Esophagus muscularis mucosa (tissue), 4 donors: ENCODE data around the gene PTMS.

Experiments
- EP300 ChIP-seq: sonication (generic); formaldehyde crosslinking; IDR thresholded peaks from one replicate; pipeline ENCODE4 v1.6.1; 2017; ENCODE audit warnings: antibody characterized with exemption
- POLR2A ChIP-seq: fragments of 450-650 bp; IDR thresholded peaks from one replicate; pipeline ENCODE4 v1.6.1; 2017; ENCODE audit warnings: antibody characterized with exemption, moderate library complexity, mild to moderate bottlenecking, low read depth
- POLR2AphosphoS5 ChIP-seq, 2 donors: sonication (generic); formaldehyde crosslinking; IDR thresholded peaks; one replicate each; pipeline ENCODE4 v1.6.1; 2017; ENCODE audit warnings: antibody characterized with exemption in 2 of 2
- TF ChIP-seq, protein P1 (sequence below), 3 experiments: fragments of 200-600 bp in 2 of 3; fragments of 450-650 bp in 1 of 3; sonication (generic) in 2 of 3; IDR thresholded peaks; one replicate each; pipeline ENCODE4 v1.5.1; 2017 to 2019; ENCODE audit warnings: antibody characterized with exemption in 3 of 3, mild to moderate bottlenecking in 2 of 3, moderate library complexity in 1 of 3

DNA sequence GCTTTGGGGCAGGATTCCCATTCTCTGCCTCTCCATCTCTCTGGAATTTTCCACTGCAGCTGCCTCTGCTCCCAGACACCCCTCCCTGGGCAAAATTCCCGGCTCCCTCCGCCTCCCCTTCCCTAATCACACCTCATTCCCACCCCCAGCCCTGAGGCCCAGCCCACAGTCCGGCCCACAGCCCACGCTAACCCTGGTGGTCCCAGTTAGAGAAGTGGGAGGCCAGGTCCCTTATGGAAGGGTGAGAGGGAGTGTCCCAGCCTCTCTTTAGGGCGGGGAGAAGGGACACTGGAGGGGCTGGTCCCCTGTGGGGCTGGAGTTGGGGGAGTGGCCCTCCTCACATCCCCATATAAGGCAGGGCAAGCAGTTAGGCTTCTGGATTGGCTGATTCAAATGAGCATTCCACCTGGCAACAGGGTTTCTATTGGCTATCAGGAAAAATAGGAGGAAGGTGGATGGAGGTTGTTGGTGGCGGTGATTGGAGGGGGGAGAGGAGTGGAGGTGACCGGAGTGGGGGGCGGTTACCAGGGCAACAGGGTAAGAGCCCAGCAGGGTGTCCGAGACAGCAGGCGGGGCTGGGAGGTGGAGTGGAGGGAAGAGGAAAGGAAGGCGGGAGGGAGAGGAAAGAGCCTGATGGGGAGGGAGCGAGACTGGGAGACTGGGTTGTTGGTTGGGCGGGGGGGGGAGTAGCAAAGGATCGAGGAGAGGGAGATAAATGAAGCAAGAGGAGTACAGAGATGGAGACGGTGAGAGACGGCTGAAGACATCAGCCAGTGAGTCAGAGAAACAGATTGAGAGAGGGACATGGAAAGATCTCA lies 1.9 kb upstream of the PTMS start:
- TF ChIP-seq POLR2A (no peak), POLR2AphosphoS5 (IDR thresholded peaks at IDR 0.05) (peak; percentile 77 to 85), EP300 (no peak)
- TF ChIP-seq, protein P1, sequence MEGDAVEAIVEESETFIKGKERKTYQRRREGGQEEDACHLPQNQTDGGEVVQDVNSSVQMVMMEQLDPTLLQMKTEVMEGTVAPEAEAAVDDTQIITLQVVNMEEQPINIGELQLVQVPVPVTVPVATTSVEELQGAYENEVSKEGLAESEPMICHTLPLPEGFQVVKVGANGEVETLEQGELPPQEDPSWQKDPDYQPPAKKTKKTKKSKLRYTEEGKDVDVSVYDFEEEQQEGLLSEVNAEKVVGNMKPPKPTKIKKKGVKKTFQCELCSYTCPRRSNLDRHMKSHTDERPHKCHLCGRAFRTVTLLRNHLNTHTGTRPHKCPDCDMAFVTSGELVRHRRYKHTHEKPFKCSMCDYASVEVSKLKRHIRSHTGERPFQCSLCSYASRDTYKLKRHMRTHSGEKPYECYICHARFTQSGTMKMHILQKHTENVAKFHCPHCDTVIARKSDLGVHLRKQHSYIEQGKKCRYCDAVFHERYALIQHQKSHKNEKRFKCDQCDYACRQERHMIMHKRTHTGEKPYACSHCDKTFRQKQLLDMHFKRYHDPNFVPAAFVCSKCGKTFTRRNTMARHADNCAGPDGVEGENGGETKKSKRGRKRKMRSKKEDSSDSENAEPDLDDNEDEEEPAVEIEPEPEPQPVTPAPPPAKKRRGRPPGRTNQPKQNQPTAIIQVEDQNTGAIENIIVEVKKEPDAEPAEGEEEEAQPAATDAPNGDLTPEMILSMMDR (IDR thresholded peaks at IDR 0.05) = no peak
